ENCODE results near the gene PREX1. TPM values are rescaled to one million over a fixed set of nuclear protein-coding genes. Genes with fewer than 3 reads are reported as not detected.

The PREX1 gene
- total and polyA plus RNA-seq, 2 donors (not counting 3 experiments of a cell fraction or from before 2014, with no cell fraction given), result 51.3 to 72.9 TPM

DNA sequence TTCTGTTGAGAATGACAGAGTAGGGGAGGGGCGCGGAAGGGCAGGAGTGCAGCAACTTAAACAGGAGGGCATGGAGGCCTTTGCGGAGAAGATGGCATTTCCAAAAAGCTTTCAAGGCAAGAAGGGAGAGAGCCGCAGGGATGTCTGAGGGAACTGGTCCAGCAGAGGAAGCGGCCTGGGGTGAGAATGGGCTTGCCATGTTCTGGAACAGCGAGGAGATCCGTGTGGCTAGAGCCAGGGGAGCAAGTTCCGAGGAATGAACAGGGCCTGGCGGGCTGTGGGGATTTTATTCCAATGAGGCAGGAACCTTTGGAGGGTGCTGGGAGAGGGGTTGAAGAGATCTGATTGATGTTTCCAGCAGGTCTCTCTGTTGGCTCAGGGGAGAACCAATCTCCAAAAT lies 86.1 kb downstream of the PREX1 start:
- TF ChIP-seq MAX (IDR thresholded peaks at IDR 0.05; ENCODE audit: insufficient read depth, insufficient read length) (no peak), JUN (IDR thresholded peaks at IDR 0.05; ENCODE audit: borderline replicate concordance, insufficient read depth, insufficient read length, low read depth) (no peak), GATA2 (IDR thresholded peaks at IDR 0.05; ENCODE audit: insufficient read depth, insufficient read length, low read depth, low read length) (no peak)
- TF ChIP-seq, protein P1, sequence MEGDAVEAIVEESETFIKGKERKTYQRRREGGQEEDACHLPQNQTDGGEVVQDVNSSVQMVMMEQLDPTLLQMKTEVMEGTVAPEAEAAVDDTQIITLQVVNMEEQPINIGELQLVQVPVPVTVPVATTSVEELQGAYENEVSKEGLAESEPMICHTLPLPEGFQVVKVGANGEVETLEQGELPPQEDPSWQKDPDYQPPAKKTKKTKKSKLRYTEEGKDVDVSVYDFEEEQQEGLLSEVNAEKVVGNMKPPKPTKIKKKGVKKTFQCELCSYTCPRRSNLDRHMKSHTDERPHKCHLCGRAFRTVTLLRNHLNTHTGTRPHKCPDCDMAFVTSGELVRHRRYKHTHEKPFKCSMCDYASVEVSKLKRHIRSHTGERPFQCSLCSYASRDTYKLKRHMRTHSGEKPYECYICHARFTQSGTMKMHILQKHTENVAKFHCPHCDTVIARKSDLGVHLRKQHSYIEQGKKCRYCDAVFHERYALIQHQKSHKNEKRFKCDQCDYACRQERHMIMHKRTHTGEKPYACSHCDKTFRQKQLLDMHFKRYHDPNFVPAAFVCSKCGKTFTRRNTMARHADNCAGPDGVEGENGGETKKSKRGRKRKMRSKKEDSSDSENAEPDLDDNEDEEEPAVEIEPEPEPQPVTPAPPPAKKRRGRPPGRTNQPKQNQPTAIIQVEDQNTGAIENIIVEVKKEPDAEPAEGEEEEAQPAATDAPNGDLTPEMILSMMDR (IDR thresholded peaks at IDR 0.05; ENCODE audit: extremely low read depth in 1 of 2, insufficient read depth in 1 of 2, low read depth in 1 of 2, low read length in 2 of 2), result no peak
- no peak for FAIRE-seq
- H3K4me1 ChIP-seq (ENCODE audit: control insufficient read depth, extremely low read depth, insufficient read depth, low read length), result peaks cover 15% of the 10 kb centered on the region
- BruUV-seq (replicated peaks), result no TSS peak
- no peak overlapping the region for H2AFZ ChIP-seq (ENCODE audit: low read depth, low read length)
- dilution Hi-C loops (cut with MboI; ENCODE audit: extremely low pct_ligation_motif_present, low sequenced_read_pairs), result no loop called here
- H3K79me2 ChIP-seq (ENCODE audit: control insufficient read depth, insufficient read depth, low read length), result peaks cover 21% of the 10 kb centered on the region
- no peak for DNase-seq (ENCODE audit: low read depth, low spot score)
- no peak overlapping the region for H3K4me2 ChIP-seq (ENCODE audit: insufficient read depth, low read length)
- H3K36me3 ChIP-seq (ENCODE audit: control insufficient read depth in 2 of 2, extremely low read depth in 1 of 2, insufficient read depth in 2 of 2, low read length in 2 of 2), result peaks cover 10 to 30% of the 10 kb centered on the region in 2 experiments
- ChIA-PET POLR2A (no interaction called here), CTCF (no interaction called here)
- H3K27me3 ChIP-seq (ENCODE audit: control insufficient read depth in 2 of 2, insufficient read depth in 2 of 2, low read length in 2 of 2), result no peaks in the 10 kb centered on the region
- H4K20me1 ChIP-seq (replicated peaks; ENCODE audit: control insufficient read depth, extremely low read depth, insufficient read depth, low read length), result no peaks in the 10 kb centered on the region
- H3K4me3 ChIP-seq (replicated peaks in 1 of 3; ENCODE audit: insufficient read depth in 1 of 3, low read depth in 1 of 3, low read length in 3 of 3), result no peak overlapping the region
- H3K27ac ChIP-seq (ENCODE audit: insufficient read depth, low read depth, low read length), result no peak overlapping the region
- no peaks in the 10 kb centered on the region for H3K9me3 ChIP-seq (replicated peaks; ENCODE audit: control insufficient read depth, insufficient read depth, low read length)
- intact Hi-C loops (cut with micrococcal nuclease), result no loop called here
- no peak overlapping the region for H3K9ac ChIP-seq (replicated peaks; ENCODE audit: extremely low read depth, insufficient read depth, low read length)
- H3K9me1 ChIP-seq (replicated peaks; ENCODE audit: control insufficient read depth, extremely low read depth, insufficient read depth, low read length), result no peaks in the 10 kb centered on the region

DNA sequence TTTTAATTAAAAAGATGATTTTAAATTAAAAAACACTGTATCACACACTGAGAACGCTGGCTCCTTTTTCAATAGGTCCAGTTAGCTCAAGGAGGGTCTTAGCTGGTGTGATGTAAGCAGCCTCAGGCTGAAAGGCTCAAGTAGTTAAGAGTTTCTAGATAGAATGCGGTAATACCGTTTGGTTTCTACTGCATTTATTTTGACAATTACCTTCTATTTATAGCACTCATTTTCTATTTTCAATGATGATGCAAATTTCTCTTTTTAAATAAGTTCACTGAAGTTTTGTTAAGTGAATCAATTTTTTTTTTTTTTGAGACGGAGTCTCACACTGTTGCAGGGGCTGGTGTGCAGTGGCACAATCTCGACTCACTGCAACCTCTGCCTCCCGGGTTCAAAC lies 87.1 kb downstream of the PREX1 start:
- intact Hi-C loops (cut with micrococcal nuclease), result no loop called here

More for the DNA sequence above, 87.1 kb downstream of the PREX1 start:
- H3K27me3 ChIP-seq (ENCODE audit: control insufficient read depth in 2 of 2, insufficient read depth in 2 of 2, low read length in 2 of 2), result no peaks in the 10 kb centered on the region
- no peak for TF ChIP-seq GATA2 (IDR thresholded peaks at IDR 0.05; ENCODE audit: insufficient read depth, insufficient read length, low read depth, low read length)
- TF ChIP-seq MYC (IDR thresholded peaks at IDR 0.05; ENCODE audit: low read depth, low read length), result no peak
- TF ChIP-seq POLR2A (IDR thresholded peaks at IDR 0.05; ENCODE audit: low read depth, low read length), result no peak
- no peak for TF ChIP-seq EZH2 (IDR thresholded peaks at IDR 0.05; ENCODE audit: borderline replicate concordance, low read depth, low read length, severe bottlenecking)
- TF ChIP-seq POLR2AphosphoS5 (IDR thresholded peaks at IDR 0.05; ENCODE audit: insufficient read depth, low read depth, low read length), result no peak
- TF ChIP-seq, protein P1 (IDR thresholded peaks at IDR 0.05; ENCODE audit: extremely low read depth in 1 of 2, insufficient read depth in 1 of 2, low read depth in 1 of 2, low read length in 2 of 2), result no peak
- TF ChIP-seq FOS (IDR thresholded peaks at IDR 0.05; ENCODE audit: borderline replicate concordance, insufficient read depth, low read length), result no peak
- no peak for TF ChIP-seq MAX (IDR thresholded peaks at IDR 0.05; ENCODE audit: insufficient read depth, insufficient read length)
- no peak for TF ChIP-seq JUN (IDR thresholded peaks at IDR 0.05; ENCODE audit: borderline replicate concordance, insufficient read depth, insufficient read length, low read depth)
- H3K4me1 ChIP-seq (ENCODE audit: control insufficient read depth, extremely low read depth, insufficient read depth, low read length), result peaks cover 15% of the 10 kb centered on the region
- H3K36me3 ChIP-seq (ENCODE audit: control insufficient read depth in 2 of 2, extremely low read depth in 1 of 2, insufficient read depth in 2 of 2, low read length in 2 of 2), result peaks cover 10 to 36% of the 10 kb centered on the region in 2 experiments
- dilution Hi-C loops (cut with MboI; ENCODE audit: extremely low pct_ligation_motif_present, low sequenced_read_pairs), result no loop called here
- no peak for FAIRE-seq
- H3K9me1 ChIP-seq (replicated peaks; ENCODE audit: control insufficient read depth, extremely low read depth, insufficient read depth, low read length), result no peaks in the 10 kb centered on the region
- H2AFZ ChIP-seq (ENCODE audit: low read depth, low read length), result no peak overlapping the region
- DNase-seq (ENCODE audit: low read depth, low spot score), result no peak
- ChIA-PET CTCF (interaction anchor here (4.4 kb wide), 1 partner anchor 83 kb away, joined by 18 read pairs; no protein-coding TSS in a partner anchor), POLR2A (no interaction called here)
- H3K4me3 ChIP-seq (replicated peaks in 1 of 3; ENCODE audit: insufficient read depth in 1 of 3, low read depth in 1 of 3, low read length in 3 of 3), result no peak overlapping the region
- BruUV-seq (replicated peaks), result no TSS peak
- no peaks in the 10 kb centered on the region for H4K20me1 ChIP-seq (replicated peaks; ENCODE audit: control insufficient read depth, extremely low read depth, insufficient read depth, low read length)
- H3K9ac ChIP-seq (replicated peaks; ENCODE audit: extremely low read depth, insufficient read depth, low read length), result no peak overlapping the region
- H3K79me2 ChIP-seq (ENCODE audit: control insufficient read depth, insufficient read depth, low read length), result peaks cover 26% of the 10 kb centered on the region
- H3K4me2 ChIP-seq (ENCODE audit: insufficient read depth, low read length), result no peak overlapping the region
- no peaks in the 10 kb centered on the region for H3K9me3 ChIP-seq (replicated peaks; ENCODE audit: control insufficient read depth, insufficient read depth, low read length)
- no peak overlapping the region for H3K27ac ChIP-seq (ENCODE audit: insufficient read depth, low read depth, low read length)
